G401.6 (cell line): ENCODE results near the gene SMIM27.
"Not testable (repeated sequence)": the region's sequence is repeated elsewhere in the genome, so short reads cannot be mapped to it uniquely, and the experiment has no call there.

ENCODE experiments used
- FAIRE-seq: peaks from 2 replicates; lab custom pipeline; 2012; peaks lifted over from hg19 to GRCh38; lab: Jason Lieb, UNC

The SMIM27 gene, protein sequence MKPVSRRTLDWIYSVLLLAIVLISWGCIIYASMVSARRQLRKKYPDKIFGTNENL

GRCh38 chr9:32552172-32552872, at the start of gene SMIM27, which contains the start of gene TOPORS:
Gene SMIM27, plus strand, starts transcription at chr9:32552327. Its CDS starts 108 bp downstream, at chr9:32552435.
Gene TOPORS, minus strand, starts transcription at chr9:32552586. Its CDS starts 150 bp downstream, at chr9:32552436.
- FAIRE-seq = peak; percentile 85

DNA sequence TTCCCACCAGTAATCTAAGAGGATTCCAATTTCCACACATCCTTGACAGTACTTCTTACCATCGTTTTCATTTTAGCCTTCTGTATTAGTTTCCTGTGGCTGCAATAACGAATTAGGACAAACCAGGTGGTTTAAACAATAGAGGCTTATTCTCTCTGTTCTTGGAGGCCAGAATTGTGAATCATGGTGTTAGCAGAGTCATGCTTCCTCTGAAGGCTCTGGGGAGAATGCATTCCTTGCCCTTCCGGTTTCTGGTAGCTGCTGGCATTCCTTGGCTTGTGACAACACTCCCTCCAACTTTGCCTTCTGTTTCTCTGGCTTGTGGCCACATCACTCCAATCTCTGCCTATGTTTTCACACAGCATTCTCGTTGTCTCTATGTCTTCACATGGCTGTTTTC, 49.7 kb upstream of the SMIM27 start:
- no peak for FAIRE-seq

DNA sequence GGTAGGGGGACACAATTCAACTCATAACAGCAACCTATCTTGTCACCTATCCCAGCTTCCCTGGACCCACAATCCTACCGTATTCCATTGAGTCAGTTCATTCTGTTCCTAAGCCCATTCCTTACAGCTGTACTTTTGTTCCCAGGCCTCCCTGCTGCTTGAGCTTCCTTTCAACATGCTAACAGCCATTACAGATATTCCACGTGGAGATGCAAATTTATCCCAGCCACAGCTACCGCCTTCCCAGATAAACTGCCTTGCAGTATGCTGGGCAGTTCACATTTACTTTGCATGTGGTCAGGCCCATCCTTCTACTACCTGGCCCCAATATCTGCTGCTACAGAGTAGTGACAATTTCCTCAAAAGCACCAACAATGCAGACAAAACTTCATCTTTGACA, 49.1 kb upstream of the SMIM27 start:
- FAIRE-seq = no peak

GRCh38 chr9:32508728-32509127, 43.4 kb upstream of the SMIM27 start:
- no peak for FAIRE-seq

DNA sequence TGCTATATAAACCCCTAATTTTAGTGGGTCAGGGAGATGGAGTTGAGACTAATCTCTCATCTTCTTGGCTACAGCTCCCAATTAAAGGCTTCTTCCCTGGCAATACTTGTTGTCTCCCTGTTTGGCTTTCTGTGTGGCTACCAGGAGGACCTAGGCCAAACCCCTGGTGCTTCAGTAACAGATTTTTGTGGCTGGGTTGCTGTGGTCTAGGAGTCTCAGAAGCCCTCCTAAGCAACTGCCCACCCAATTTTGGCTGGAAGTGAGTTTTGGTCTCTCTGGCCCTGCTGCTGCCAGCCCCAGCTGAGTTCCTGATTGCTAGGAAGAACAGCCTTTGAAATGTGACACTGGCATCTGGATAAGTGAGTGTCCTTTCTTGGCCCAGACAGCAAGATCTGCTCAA, 35.9 kb upstream of the SMIM27 start:
- FAIRE-seq = no peak

DNA sequence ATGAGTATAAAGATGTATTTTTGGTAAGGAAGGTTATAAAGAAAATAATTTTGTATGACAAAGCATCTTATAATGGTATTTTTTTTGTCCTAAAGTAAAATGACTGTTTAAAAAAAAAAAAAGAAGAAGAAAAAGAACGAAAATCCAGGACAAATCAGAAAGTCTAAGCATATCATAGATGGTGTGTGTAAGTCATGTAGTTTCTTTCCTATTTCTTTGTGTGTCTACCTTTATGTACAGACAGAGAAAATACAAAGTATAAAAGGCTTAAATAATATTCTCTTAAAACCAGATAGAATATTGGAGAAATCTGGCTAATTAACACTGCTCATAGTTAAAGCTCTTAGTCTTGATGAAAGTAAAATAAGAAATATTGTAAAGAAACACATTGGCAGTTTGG, 33.9 kb upstream of the SMIM27 start:
- peak; percentile 87 for FAIRE-seq

- no peak for FAIRE-seq
These were observed 28.2 kb upstream of the SMIM27 start for GRCh38 chr9:32523910-32524309.

DNA sequence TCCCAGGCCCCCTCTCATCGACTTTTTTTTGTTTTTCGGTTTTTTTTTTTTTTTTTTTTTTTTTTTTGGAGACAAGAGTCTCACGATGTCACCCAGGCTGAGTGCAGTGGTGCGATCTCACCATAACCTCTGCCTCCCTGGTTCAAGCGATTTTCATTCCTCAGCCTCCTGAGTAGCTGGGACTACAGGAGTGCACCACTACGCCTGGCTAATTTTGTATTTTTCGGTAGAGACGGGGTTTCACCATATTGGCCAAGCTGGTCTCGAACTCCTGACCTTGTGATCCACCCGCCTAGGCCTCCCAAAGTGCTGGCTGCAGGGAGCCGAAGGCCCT, 27.6 kb upstream of the SMIM27 start:
- FAIRE-seq = not testable (repeated sequence)

DNA sequence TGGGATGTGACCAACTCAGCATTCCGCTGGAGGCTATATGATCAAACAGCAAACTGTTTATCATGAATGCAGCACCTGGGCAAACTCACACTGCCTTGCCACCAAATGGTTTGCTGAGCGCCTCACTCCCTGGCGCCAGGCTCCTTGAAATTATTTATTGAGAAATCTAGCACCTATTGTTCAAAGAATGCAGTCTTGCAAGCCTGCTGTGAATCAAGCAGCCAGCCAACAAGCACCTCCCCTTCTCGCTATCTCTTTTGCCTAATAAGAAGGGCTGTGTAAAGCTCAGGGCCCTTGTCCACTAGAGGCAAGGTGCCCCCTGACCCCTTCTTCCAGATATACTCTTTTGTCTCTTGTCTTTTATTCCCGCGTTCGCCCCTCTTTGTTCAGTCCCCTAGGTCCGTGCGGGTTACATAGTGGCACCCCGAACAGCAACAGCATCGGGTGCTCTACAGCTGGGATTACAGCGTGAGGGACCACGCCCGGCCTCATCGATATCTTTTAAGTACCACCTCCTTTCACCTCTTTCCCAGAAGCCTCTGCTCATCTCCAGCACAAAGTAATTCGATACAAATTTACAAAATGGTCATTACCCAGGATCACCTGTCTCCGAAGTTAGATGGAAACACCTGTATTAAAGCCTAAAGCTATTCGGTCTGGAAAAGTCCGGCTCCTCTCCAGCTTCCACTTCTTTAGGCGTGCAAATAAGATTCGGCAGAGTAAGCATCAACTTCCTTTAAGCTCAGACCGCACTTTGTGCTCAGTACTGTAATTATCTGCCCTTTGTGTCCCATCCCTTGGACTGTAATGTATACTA, 27.0 kb upstream of the SMIM27 start:
- FAIRE-seq = no peak

- FAIRE-seq = no peak
These were observed 26.5 kb upstream of the SMIM27 start for GRCh38 chr9:32525709-32526030.

DNA sequence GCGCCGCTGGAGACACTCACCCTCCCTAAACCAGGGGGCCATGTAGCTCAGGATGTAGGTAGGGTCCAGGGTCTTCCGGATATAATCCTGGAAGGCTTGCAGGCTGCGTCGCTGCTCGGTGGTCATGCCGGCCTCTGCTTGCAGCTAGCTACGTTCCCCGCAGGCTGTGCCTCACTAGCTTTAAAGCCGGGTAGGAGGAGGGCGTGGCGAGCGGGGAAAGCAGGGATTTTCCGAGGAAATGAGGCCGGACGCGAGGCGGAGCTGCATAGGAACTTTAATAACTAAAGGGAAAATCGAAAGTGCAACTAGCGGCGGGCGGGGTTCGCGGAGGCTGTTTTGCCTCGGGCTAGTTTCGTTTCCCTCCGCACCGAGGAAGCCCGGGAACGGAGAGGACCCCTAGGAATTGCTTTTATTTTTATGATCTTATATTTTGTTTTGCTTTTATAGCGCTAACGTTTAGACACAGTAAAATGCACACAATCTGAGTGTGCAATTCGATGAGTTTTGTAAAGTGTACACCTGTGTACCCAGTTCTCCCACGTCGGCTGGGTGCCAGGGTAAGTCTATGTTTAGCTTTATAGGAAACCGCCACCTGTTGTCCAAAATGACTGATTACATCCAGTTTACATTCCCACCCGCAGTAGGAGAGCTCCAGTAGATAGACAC, 26.0 kb upstream of the SMIM27 start, which contains the start of gene RIGI:
RIGI (minus strand) TSS at position 156 of the 666 bp plus-strand sequence; CDS start at position 126, 30 bp downstream.
- peak; percentile 95 for FAIRE-seq

- FAIRE-seq = no peak
These were observed 25.4 kb upstream of the SMIM27 start for GRCh38 chr9:32526707-32527048.

DNA sequence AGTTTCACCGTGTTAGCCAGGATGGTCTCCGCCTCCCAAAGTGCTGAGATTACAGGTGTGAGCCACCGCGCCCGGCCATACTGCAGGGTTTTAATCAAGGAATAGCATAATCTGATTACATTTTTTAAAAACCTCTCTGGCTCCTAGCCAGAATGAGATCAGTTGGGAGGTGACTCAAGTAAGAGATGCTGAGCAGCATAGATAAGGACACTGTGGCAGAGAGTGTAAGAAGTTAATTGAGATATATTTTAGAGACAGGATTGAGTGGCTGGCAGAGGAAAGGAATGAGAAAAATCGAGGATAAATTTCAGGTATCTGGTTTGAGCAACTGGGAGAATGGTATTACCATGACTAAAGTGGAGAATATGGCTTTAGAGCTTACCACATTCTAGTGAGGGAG, 18.8 kb upstream of the SMIM27 start:
- FAIRE-seq = no peak

- FAIRE-seq = no peak
These were observed 18.3 kb upstream of the SMIM27 start for GRCh38 chr9:32533816-32534215.

DNA sequence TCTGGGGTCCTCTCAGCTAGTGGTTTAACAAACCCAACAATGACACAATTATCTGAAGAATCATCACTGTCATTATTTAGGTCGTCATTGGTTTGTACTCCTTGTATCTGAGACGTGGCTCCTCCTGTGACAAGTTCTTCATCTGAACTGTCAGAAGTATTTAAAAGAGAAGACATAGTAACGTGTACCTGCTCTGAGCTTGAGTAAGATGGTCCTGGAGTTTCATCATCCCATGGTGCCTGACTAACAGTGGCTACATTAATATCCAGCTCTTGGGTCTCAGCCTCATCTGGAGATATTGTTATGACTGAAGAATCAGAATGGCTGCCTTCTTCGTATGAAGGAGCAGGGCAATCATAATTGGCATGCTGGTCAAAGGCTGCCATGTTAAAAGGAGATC, 9.1 kb upstream of the SMIM27 start:
- FAIRE-seq = no peak

GRCh38 chr9:32545884-32546283, 6.2 kb upstream of the SMIM27 start:
- no peak for FAIRE-seq

DNA sequence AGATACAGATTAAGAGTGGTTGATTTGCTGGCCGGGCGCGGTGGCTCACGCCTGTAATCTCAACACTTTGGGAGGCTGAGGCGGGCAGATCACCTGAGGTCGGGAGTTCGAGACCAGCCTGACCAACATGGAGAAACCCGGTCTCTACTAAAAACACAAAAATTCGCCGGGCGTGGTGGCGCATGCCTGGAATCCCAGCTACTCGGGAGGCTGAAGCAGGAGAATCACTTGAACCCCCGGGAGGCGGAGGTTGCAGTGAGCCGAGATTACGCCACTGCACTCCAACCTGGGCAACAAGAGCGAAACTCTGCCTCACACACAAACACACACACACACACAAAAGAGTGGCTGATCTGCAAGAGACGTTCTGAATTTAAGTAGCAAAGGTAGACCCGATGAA, 3.9 kb upstream of the SMIM27 start:
- not testable (repeated sequence) for FAIRE-seq

DNA sequence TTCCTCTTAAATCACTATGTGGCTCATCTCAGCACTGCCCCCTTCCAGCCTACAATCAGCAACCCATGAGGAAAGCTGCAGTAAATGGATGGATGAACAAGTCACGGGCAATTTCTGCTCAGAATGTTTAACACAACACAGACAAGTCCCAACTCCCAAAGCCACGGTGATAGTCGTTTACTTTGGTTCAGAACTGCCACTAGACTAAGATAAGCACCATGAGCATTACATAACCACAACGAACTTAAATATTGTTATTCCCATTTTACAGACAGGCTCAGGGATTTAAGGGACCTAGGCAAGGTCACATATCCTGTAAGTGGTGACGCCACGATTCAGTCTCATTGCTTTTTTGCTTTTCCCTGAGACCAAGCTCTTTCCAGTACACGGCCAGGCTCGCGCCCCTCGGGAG, 2.0 kb upstream of the SMIM27 start:
- no peak for FAIRE-seq

- FAIRE-seq = peak; percentile 85
These were observed 1.4 kb upstream of the SMIM27 start for GRCh38 chr9:32550562-32551275.

GRCh38 chr9:32551276-32552051, 663 bp upstream of the SMIM27 start:
- no peak for FAIRE-seq

DNA sequence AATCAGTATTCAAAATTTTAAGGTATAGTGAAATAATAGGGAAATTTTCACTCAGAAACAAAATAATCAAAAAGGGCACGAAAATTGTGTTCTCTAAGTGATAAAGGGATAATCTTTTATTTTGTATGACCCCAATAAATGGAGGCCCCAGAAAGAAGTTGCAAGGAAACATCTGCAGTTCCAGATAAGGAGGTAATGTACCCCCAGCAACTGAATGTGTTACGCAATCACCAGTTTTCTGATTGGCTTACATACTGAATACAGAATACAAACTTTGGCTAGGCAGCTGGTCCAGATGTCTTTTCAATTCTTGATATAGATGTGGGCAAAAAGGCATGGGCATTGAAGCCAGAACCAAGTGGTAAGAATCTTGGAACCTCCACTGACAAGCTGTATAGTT, 2.0 kb downstream of the SMIM27 start:
- FAIRE-seq = no peak

DNA sequence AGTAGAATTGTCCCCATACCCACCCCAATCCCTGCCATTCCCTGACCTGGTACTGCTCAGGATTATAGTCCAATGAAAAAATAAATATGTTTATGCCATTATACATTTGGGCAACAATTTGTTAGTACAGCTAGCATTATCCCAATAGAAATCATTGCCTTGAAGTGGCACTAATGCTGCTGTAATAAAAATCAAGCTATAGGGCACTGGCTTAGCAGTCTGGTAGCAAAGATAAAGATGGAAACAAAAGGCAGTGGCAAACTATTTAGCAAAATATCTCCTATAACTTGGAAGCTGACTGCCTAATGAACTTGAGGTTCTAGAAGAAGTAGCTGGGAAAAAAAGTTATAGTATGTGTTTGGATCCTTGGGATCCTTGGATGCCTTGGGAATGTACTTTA, 2.5 kb downstream of the SMIM27 start:
- FAIRE-seq = no peak
